Measurements from ENCODE around the gene PRPF40B. TPM values are rescaled to one million over a fixed set of nuclear protein-coding genes. Genes with fewer than 3 reads are reported as not detected.

Gene PRPF40B
- total and polyA plus RNA-seq, 2 experiments from 2014 or later = 11.1 to 30.1 TPM

DNA sequence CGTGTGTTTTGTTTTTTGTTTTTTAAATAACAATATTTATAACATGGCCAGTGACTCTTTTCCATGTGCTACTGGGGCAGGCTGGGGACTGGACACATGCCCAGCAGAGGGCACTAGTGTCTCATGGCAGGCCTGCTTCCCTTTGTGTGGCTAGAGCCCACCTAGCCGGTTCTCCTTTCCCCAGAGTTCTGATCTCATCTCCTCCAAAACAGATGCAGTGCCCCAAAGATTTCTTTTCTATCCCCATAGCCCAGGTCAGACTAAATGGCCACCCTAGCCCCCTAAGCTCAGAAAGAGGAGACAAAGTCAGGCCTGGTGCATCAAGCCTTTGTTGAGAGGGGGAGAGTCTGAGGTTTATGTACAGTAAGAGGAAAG lies 21.2 kb downstream of the PRPF40B start:
- no peaks in the 10 kb centered on the region for H4K20me1 ChIP-seq (ENCODE audit: insufficient read depth, poor library complexity, severe bottlenecking)
- WGBS (ENCODE audit: low lambda C conversion rate, missing lambda C conversion rate) = 14% methylated on average over 2 of the region's 2 CpGs
- no peaks in the 10 kb centered on the region for H3K27me3 ChIP-seq
- no peaks in the 10 kb centered on the region for H3K9me2 ChIP-seq (replicated peaks; ENCODE audit: insufficient read depth)
- H3K4me3 ChIP-seq = no peak overlapping the region
- H2AFZ ChIP-seq = no peak overlapping the region
- no peaks in the 10 kb centered on the region for H3K79me2 ChIP-seq
- no peaks in the 10 kb centered on the region for H3K4me1 ChIP-seq (ENCODE audit: insufficient read depth)
- no peaks in the 10 kb centered on the region for H3K36me3 ChIP-seq (replicated peaks; ENCODE audit: insufficient read depth, low read depth)
- TF ChIP-seq, protein P1, sequence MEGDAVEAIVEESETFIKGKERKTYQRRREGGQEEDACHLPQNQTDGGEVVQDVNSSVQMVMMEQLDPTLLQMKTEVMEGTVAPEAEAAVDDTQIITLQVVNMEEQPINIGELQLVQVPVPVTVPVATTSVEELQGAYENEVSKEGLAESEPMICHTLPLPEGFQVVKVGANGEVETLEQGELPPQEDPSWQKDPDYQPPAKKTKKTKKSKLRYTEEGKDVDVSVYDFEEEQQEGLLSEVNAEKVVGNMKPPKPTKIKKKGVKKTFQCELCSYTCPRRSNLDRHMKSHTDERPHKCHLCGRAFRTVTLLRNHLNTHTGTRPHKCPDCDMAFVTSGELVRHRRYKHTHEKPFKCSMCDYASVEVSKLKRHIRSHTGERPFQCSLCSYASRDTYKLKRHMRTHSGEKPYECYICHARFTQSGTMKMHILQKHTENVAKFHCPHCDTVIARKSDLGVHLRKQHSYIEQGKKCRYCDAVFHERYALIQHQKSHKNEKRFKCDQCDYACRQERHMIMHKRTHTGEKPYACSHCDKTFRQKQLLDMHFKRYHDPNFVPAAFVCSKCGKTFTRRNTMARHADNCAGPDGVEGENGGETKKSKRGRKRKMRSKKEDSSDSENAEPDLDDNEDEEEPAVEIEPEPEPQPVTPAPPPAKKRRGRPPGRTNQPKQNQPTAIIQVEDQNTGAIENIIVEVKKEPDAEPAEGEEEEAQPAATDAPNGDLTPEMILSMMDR (IDR thresholded peaks at IDR 0.05; ENCODE audit: poor library complexity) = peak; percentile 93
- no peak for TF ChIP-seq EZH2phosphoT487 (IDR thresholded peaks at IDR 0.05; ENCODE audit: low read depth, severe bottlenecking, unreplicated experiment)
- H3K4me2 ChIP-seq = no peak overlapping the region
- no peak overlapping the region for H3K27ac ChIP-seq
- peak; percentile 86 for DNase-seq (ENCODE audit: low spot score)
- H3K9me3 ChIP-seq (ENCODE audit: low read depth) = no peaks in the 10 kb centered on the region

DNA sequence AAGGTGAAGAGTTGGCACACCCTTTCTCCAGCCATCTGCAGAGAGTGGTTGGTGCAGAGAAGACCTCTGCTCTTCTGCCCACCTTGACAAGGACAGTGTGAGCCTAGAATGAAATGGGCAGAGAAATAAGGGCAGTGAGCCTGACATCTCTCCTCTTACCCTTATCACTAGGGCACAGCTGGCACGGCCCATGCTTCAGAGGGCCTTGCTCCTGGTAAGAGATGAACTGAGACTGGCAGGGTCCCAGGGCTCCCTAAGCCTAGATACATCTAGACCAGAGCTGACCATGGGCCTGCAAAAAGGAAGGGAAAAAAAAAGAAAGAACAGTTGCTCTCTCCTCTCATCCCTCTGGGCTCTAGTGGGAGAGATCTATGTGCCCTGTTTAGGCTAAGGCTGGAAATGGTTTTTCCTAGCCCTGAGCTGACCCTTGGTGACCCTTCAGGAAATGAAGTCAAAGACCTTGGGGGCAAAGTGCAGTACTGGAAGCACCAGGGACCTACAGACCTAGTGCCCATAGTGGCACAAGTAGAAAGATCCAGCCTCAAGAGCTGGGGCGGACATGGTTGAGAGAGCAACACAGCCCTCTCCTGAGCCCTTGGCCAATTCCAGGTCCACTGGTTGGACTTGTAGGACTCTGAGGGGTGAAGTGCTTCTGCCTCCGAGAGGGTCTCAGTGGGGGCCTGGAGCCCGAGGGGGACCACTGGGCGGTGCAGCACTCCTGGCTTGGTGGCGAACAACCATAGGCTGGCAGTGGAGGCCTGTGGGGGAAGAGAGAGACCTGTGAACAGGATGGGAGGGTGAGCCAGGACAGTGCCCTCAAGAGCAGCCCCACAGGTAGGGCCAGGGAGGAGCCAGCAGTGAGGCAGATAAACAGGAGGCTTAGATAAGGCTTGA lies 22.0 kb downstream of the PRPF40B start:
- WGBS (ENCODE audit: low lambda C conversion rate, missing lambda C conversion rate) = 91% methylated on average over 6 of the region's 6 CpGs
- no peaks in the 10 kb centered on the region for H3K36me3 ChIP-seq (replicated peaks; ENCODE audit: insufficient read depth, low read depth)
- DNase-seq (ENCODE audit: low spot score) = no peak

DNA sequence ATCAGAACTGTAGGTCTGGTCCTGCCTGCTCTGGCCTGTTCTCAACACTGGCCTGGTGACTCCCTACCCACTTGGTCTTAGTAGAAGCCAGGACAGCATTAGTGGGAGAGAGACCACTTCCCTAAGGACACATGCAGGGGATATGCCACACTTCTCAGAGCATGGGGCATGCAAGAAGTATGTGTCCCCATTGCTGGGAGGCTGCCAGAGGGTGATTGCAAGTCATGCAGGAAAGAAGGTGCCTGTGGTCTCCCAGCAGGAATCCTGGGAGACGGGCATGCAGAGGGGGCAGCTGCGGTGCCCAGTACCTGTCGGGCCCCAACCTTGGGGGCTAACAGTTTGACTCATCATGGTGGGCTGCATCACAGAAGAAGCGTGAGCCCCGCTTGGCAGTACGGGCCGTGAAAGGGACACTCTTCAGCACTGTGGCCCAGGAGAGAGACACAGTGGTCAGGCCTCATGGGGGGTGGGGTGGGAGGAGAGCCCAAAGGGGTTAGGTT lies 23.0 kb downstream of the PRPF40B start:
- H3K4me3 ChIP-seq = no peak overlapping the region
- no peaks in the 10 kb centered on the region for H3K36me3 ChIP-seq (replicated peaks; ENCODE audit: insufficient read depth, low read depth)
- no peaks in the 10 kb centered on the region for H3K9me3 ChIP-seq (ENCODE audit: low read depth)
- H3K79me2 ChIP-seq = no peaks in the 10 kb centered on the region
- H3K9me2 ChIP-seq (replicated peaks; ENCODE audit: insufficient read depth) = no peaks in the 10 kb centered on the region
- H3K4me2 ChIP-seq = no peak overlapping the region
- no peaks in the 10 kb centered on the region for H4K20me1 ChIP-seq (ENCODE audit: insufficient read depth, poor library complexity, severe bottlenecking)
- 91% methylated on average over 3 of the region's 7 CpGs for WGBS (ENCODE audit: low lambda C conversion rate, missing lambda C conversion rate)
- no peaks in the 10 kb centered on the region for H3K27me3 ChIP-seq
- TF ChIP-seq, protein P1 (IDR thresholded peaks at IDR 0.05; ENCODE audit: poor library complexity) = no peak
- TF ChIP-seq EZH2 (IDR thresholded peaks at IDR 0.05; ENCODE audit: borderline replicate concordance) (no peak), EZH2phosphoT487 (IDR thresholded peaks at IDR 0.05; ENCODE audit: low read depth, severe bottlenecking, unreplicated experiment) (no peak)
- H3K27ac ChIP-seq = no peak overlapping the region
- H3K4me1 ChIP-seq (ENCODE audit: insufficient read depth) = no peaks in the 10 kb centered on the region
- no peak overlapping the region for H2AFZ ChIP-seq
- no peak for DNase-seq (ENCODE audit: low spot score)

More for the DNA sequence above, 22.0 kb downstream of the PRPF40B start:
- H3K27ac ChIP-seq = no peak overlapping the region
- no peak overlapping the region for H2AFZ ChIP-seq
- H3K4me3 ChIP-seq = no peak overlapping the region
- no peaks in the 10 kb centered on the region for H3K9me2 ChIP-seq (replicated peaks; ENCODE audit: insufficient read depth)
- no peaks in the 10 kb centered on the region for H3K79me2 ChIP-seq
- H3K4me2 ChIP-seq = no peak overlapping the region
- no peaks in the 10 kb centered on the region for H3K9me3 ChIP-seq (ENCODE audit: low read depth)
- H3K27me3 ChIP-seq = no peaks in the 10 kb centered on the region
- no peak for TF ChIP-seq EZH2 (IDR thresholded peaks at IDR 0.05; ENCODE audit: borderline replicate concordance)
- no peak for TF ChIP-seq EZH2phosphoT487 (IDR thresholded peaks at IDR 0.05; ENCODE audit: low read depth, severe bottlenecking, unreplicated experiment)
- TF ChIP-seq, protein P1 (IDR thresholded peaks at IDR 0.05; ENCODE audit: poor library complexity) = no peak
- no peaks in the 10 kb centered on the region for H4K20me1 ChIP-seq (ENCODE audit: insufficient read depth, poor library complexity, severe bottlenecking)
- H3K4me1 ChIP-seq (ENCODE audit: insufficient read depth) = no peaks in the 10 kb centered on the region
